K562 treated with DMSO at 1 percent for 24 hours (cell line): Measurements from ENCODE around the gene RPAP3. TPM values are rescaled to one million over a fixed set of nuclear protein-coding genes. Genes with fewer than 3 reads are reported as not detected.

Source experiments
- total RNA-seq: library from RNA; unstranded; fragments of 300-600 nt; gene quantifications from 2 replicates; pipeline ENCODE4 v1.2.3, GENCODE V29; 2022; ENCODE audit warnings: low read depth; ENCODE audit not compliant: insufficient read depth

RPAP3 gene, protein sequence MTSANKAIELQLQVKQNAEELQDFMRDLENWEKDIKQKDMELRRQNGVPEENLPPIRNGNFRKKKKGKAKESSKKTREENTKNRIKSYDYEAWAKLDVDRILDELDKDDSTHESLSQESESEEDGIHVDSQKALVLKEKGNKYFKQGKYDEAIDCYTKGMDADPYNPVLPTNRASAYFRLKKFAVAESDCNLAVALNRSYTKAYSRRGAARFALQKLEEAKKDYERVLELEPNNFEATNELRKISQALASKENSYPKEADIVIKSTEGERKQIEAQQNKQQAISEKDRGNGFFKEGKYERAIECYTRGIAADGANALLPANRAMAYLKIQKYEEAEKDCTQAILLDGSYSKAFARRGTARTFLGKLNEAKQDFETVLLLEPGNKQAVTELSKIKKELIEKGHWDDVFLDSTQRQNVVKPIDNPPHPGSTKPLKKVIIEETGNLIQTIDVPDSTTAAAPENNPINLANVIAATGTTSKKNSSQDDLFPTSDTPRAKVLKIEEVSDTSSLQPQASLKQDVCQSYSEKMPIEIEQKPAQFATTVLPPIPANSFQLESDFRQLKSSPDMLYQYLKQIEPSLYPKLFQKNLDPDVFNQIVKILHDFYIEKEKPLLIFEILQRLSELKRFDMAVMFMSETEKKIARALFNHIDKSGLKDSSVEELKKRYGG
- total RNA-seq, result 23.2 and 31.2 TPM in 2 replicates

DNA sequence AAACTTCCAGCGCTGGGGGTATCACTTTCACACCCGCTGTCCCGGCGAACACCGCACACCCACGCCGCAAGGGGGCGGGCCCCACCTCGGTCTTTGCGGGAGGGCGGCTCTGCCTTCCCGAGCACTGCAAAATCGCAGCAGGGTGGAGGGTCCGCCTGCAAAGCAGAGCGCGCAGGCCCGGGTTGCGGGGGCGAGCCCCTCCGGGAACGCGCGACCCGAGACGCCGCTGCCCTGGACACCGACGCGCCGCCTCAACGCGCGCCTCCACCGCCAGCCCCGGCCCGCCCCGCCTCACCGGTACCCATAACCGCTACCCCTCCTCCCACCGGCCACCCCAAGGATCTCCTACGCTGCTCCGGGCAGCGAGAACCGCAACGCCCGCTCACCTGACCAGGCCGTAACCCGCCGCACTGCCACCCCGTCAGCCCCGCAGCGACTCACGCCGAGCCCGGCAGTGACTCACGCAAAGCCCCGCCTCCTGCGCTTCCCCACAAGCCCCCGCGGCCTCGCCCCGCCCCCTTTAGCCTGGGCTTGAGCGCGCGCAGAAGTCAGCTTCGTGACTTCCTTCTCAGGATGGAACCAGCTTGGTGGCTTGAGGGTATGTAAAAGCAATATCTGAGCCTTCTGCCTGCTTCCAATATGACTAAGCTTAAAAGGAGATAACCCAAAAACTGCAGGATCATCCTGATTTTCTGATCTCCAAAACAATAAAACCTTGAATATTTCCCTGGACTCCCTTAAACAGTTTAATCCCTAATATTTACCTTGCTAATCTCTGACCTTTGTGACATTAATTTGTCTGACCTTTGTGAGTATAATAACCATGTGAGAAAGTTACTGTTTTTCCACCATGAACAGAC is at the start of gene RPAP3:
Gene RPAP3 (minus strand): TSS at position 465 of the 860 bp plus-strand sequence. CDS start 3,190 bp downstream, outside the sequence.

DNA sequence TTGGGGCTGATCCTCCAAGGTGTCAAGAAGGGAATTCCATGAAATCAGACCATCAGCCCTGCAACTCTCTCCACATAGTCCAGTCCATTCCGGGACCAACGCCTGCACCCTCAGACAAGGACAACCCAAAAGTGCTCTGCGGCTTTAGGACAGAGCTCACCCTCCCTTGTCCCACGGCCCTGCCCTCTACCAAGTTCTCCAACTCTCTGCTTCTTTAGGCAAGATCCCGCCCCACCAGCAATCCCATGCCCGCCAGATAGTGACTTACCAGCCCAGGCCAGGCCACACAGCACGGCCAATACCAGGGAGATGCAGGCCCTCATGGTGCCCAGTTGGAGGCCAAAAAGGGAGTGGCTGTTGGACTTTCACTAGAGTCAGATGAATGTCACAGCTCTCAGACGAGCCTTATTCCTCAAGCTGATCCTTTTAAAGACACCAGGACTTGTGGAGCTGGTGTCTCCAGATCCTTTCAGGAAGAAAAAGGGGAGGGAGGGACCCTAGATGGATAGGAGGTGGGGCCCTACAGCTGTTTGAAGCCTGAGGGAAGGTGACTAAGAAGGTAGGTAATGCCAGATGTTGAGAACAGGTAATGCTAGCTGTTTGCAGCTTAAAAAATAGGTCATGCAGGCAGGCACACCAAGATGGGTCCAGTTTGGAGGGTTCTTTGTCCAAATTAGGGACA is 19.4 kb upstream of the RPAP3 start, which contains the start of gene ENDOU:
Gene ENDOU (minus strand): TSS at position 400 of the 682 bp plus-strand sequence. CDS start 77 bp downstream, at position 323.

Other genes with a start within 250 kb of the RPAP3 start
- gene ENDOU, start 19.5 kb upstream of the RPAP3 start, total RNA-seq, result not detected in 2 replicates
- gene RAPGEF3, start 52.9 kb upstream of the RPAP3 start, total RNA-seq, result 1.1 and 1.2 TPM in 2 replicates
- gene SLC48A1, start 67.2 kb upstream of the RPAP3 start, total RNA-seq, result 43.7 and 52.7 TPM in 2 replicates
- gene HDAC7, start 113.9 kb upstream of the RPAP3 start, total RNA-seq, result 57.4 and 60.6 TPM in 2 replicates
- 4.2 and 4.6 TPM in 2 replicates for gene VDR, start 199.0 kb upstream of the RPAP3 start, total RNA-seq